Measurements from ENCODE around the gene GRID1.

DNA sequence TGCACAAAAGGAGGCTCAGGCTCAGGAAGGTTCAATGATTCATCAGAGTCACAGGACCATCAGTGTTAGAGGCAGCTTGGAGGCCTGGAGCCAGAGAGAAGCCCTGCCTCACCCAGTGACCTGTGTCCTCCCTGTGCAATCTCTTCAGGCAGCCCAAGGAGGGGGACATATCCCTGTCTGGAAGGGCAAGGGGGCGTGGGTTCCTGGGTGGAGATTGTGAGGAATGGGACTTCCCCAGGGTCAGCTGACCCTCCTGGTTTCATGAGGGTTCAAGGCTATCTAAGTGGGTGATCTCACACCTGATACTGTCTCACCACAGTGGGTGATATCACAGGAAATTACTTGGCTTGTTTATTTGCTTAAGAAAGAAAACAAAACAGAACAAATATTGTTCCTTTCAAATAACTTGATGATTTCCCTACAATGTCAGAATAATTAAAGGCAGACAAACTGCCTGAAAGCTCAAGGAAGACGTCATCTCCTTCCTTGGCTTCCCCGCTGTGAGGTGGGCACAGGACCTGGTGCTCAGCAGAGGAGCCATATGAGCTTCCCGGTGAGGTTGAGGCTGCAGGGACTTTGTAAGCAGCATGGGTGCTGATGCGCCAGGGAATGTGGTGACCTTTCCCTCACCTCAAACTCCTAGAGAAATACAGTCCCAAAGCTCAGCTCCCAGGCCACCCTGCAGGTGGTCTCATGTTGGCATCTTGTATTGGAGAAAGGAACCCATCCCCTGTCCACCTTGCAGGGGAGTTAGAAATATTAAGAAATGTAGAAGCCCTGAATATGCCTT, 763.2 kb downstream of the GRID1 start:
- TF ChIP-seq, protein P1, sequence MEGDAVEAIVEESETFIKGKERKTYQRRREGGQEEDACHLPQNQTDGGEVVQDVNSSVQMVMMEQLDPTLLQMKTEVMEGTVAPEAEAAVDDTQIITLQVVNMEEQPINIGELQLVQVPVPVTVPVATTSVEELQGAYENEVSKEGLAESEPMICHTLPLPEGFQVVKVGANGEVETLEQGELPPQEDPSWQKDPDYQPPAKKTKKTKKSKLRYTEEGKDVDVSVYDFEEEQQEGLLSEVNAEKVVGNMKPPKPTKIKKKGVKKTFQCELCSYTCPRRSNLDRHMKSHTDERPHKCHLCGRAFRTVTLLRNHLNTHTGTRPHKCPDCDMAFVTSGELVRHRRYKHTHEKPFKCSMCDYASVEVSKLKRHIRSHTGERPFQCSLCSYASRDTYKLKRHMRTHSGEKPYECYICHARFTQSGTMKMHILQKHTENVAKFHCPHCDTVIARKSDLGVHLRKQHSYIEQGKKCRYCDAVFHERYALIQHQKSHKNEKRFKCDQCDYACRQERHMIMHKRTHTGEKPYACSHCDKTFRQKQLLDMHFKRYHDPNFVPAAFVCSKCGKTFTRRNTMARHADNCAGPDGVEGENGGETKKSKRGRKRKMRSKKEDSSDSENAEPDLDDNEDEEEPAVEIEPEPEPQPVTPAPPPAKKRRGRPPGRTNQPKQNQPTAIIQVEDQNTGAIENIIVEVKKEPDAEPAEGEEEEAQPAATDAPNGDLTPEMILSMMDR (IDR thresholded peaks at IDR 0.05 in 2 of 3, conservative IDR thresholded peaks at IDR 0.05 in 1 of 3; ENCODE audit: control insufficient read depth in 2 of 3, extremely low read depth in 1 of 3, insufficient read depth in 1 of 3, low read depth in 3 of 3, low read length in 3 of 3), result no peak
- TF ChIP-seq GABPA (IDR thresholded peaks at IDR 0.05; ENCODE audit: low read depth) (no peak), NFIC (IDR thresholded peaks at IDR 0.05; ENCODE audit: low read depth, low read length) (no peak), EED (IDR thresholded peaks at IDR 0.05; ENCODE audit: low read depth) (no peak), POLR2AphosphoS5 (IDR thresholded peaks at IDR 0.05; ENCODE audit: low read length) (no peak), HCFC1 (IDR thresholded peaks at IDR 0.05; ENCODE audit: low read length) (no peak), RAD51 (IDR thresholded peaks at IDR 0.05) (no peak), POLR2A (IDR thresholded peaks at IDR 0.05; ENCODE audit: low read depth, low read length) (no peak)
- TF ChIP-seq, protein P2, sequence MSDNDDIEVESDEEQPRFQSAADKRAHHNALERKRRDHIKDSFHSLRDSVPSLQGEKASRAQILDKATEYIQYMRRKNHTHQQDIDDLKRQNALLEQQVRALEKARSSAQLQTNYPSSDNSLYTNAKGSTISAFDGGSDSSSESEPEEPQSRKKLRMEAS (IDR thresholded peaks at IDR 0.05; ENCODE audit: low read depth, low read length), result no peak
- TF ChIP-seq, protein P3, sequence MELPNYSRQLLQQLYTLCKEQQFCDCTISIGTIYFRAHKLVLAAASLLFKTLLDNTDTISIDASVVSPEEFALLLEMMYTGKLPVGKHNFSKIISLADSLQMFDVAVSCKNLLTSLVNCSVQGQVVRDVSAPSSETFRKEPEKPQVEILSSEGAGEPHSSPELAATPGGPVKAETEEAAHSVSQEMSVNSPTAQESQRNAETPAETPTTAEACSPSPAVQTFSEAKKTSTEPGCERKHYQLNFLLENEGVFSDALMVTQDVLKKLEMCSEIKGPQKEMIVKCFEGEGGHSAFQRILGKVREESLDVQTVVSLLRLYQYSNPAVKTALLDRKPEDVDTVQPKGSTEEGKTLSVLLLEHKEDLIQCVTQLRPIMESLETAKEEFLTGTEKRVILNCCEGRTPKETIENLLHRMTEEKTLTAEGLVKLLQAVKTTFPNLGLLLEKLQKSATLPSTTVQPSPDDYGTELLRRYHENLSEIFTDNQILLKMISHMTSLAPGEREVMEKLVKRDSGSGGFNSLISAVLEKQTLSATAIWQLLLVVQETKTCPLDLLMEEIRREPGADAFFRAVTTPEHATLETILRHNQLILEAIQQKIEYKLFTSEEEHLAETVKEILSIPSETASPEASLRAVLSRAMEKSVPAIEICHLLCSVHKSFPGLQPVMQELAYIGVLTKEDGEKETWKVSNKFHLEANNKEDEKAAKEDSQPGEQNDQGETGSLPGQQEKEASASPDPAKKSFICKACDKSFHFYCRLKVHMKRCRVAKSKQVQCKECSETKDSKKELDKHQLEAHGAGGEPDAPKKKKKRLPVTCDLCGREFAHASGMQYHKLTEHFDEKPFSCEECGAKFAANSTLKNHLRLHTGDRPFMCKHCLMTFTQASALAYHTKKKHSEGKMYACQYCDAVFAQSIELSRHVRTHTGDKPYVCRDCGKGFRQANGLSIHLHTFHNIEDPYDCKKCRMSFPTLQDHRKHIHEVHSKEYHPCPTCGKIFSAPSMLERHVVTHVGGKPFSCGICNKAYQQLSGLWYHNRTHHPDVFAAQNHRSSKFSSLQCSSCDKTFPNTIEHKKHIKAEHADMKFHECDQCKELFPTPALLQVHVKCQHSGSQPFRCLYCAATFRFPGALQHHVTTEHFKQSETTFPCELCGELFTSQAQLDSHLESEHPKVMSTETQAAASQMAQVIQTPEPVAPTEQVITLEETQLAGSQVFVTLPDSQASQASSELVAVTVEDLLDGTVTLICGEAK (IDR thresholded peaks at IDR 0.05; ENCODE audit: borderline replicate concordance), result no peak
